GM19328 (cell line): ENCODE results near the gene CCDC117.
"Not testable (repeated sequence)": the region's sequence is repeated elsewhere in the genome, so short reads cannot be mapped to it uniquely, and the experiment has no call there.

Source experiments
- ATAC-seq: cut with Tn5 transposase; IDR thresholded peaks from one replicate; pipeline ENCODE4 v1.9.1; 2021; ENCODE audit warnings: mild to moderate bottlenecking, moderate library complexity; ENCODE audit not compliant: unreplicated experiment

Gene CCDC117

GRCh38 chr22:28772633-28773460 lies at the start of gene CCDC117:
Gene CCDC117 (plus strand): TSS chr22:28772695. CDS start chr22:28772850, 155 bp downstream.
- ATAC-seq = peak; percentile 84

- ATAC-seq = no peak
Measured at GRCh38 chr22:28728002-28728401, 44.5 kb upstream of the CCDC117 start.

- no peak for ATAC-seq
Measured at GRCh38 chr22:28728621-28729313, 43.7 kb upstream of the CCDC117 start.

GRCh38 chr22:28730179-28730578 lies 42.3 kb upstream of the CCDC117 start:
- ATAC-seq = no peak

GRCh38 chr22:28734393-28734792 lies 38.1 kb upstream of the CCDC117 start:
- no peak for ATAC-seq

GRCh38 chr22:28736301-28737155 lies 36.0 kb upstream of the CCDC117 start:
- no peak for ATAC-seq

GRCh38 chr22:28737701-28738100 lies 34.8 kb upstream of the CCDC117 start:
- no peak for ATAC-seq

GRCh38 chr22:28738876-28739275 lies 33.6 kb upstream of the CCDC117 start:
- ATAC-seq = not testable (repeated sequence)

GRCh38 chr22:28741200-28741784 lies 31.2 kb upstream of the CCDC117 start:
- ATAC-seq = no peak

- ATAC-seq = peak; percentile 90
Measured at GRCh38 chr22:28741785-28742561, 30.5 kb upstream of the CCDC117 start, which contains the start of the genes CHEK2 and HSCB. Gene CHEK2 (minus strand): TSS chr22:28741820. CDS start chr22:28734721, 7,099 bp downstream. Gene HSCB (plus strand): TSS chr22:28742039. CDS start chr22:28742096, 57 bp downstream.

GRCh38 chr22:28742562-28742962 lies 29.9 kb upstream of the CCDC117 start:
- no peak for ATAC-seq

GRCh38 chr22:28743852-28744251 lies 28.6 kb upstream of the CCDC117 start:
- no peak for ATAC-seq

GRCh38 chr22:28750471-28750881 lies 22.0 kb upstream of the CCDC117 start:
- no peak for ATAC-seq

GRCh38 chr22:28754512-28754911 lies 18.0 kb upstream of the CCDC117 start:
- not testable (repeated sequence) for ATAC-seq

GRCh38 chr22:28759861-28760560 lies 12.5 kb upstream of the CCDC117 start:
- no peak for ATAC-seq

- no peak for ATAC-seq
Measured at GRCh38 chr22:28761449-28761755, 11.1 kb upstream of the CCDC117 start.

GRCh38 chr22:28762000-28762399 lies 10.5 kb upstream of the CCDC117 start:
- ATAC-seq = not testable (repeated sequence)

- ATAC-seq = no peak
Measured at GRCh38 chr22:28766628-28767027, 5.9 kb upstream of the CCDC117 start.

GRCh38 chr22:28768701-28769393 lies 3.6 kb upstream of the CCDC117 start:
- ATAC-seq = no peak
